Measurements from ENCODE around the gene MORN1.

MORN1 gene

GRCh38 chr1:2289607-2290006 lies 101.7 kb downstream of the MORN1 start:
- Histone ChIP-seq H3K27me3 (replicated peaks) (no peaks in the 10 kb centered on the region), H3K36me3 (replicated peaks) (no peaks in the 10 kb centered on the region), H3K27ac (no peak overlapping the region), H3K4me3 (ENCODE audit: low read depth, low read length) (no peak overlapping the region)
- in situ Hi-C loops (cut with HindIII; ENCODE audit: low pct_ligation_motif_present, low sequenced_read_pairs), result no loop called here
- no peak for DNase-seq
- TF ChIP-seq, protein P1, sequence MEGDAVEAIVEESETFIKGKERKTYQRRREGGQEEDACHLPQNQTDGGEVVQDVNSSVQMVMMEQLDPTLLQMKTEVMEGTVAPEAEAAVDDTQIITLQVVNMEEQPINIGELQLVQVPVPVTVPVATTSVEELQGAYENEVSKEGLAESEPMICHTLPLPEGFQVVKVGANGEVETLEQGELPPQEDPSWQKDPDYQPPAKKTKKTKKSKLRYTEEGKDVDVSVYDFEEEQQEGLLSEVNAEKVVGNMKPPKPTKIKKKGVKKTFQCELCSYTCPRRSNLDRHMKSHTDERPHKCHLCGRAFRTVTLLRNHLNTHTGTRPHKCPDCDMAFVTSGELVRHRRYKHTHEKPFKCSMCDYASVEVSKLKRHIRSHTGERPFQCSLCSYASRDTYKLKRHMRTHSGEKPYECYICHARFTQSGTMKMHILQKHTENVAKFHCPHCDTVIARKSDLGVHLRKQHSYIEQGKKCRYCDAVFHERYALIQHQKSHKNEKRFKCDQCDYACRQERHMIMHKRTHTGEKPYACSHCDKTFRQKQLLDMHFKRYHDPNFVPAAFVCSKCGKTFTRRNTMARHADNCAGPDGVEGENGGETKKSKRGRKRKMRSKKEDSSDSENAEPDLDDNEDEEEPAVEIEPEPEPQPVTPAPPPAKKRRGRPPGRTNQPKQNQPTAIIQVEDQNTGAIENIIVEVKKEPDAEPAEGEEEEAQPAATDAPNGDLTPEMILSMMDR (IDR thresholded peaks at IDR 0.05; ENCODE audit: low read depth, low read length, missing control alignments), result no peak

- in situ Hi-C loops (cut with HindIII; ENCODE audit: low pct_ligation_motif_present, low sequenced_read_pairs), result no loop called here
- no peak overlapping the region for H3K27ac ChIP-seq
- TF ChIP-seq, protein P1 (IDR thresholded peaks at IDR 0.05; ENCODE audit: low read depth, low read length, missing control alignments), result no peak
Measured at GRCh38 chr1:2288816-2289536, 102.4 kb downstream of the MORN1 start.

DNA sequence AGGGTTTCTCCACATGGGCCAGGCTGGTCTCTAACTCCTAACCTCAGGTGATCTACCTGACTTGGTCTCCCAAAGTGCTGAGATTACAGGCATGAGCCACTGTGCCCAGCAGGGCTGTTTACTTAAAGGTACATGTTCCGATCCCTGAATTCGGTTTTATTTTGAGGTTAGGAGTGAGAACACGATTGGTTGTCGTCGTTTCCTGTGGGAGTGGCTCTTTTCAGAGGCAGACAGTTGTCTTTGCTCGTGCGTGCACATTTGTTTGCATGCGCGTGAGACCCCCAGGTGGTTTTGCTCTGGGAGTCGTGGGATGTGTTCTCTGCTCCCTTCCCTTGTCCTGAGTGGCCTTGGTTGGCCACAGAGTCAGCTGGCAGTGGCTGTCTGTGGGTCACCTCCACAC lies 103.0 kb downstream of the MORN1 start:
- TF ChIP-seq, protein P1 (IDR thresholded peaks at IDR 0.05; ENCODE audit: low read depth, low read length, missing control alignments), result no peak
- no peaks in the 10 kb centered on the region for H3K36me3 ChIP-seq (replicated peaks)
- in situ Hi-C loops (cut with HindIII; ENCODE audit: low pct_ligation_motif_present, low sequenced_read_pairs), result no loop called here
- H3K4me3 ChIP-seq (ENCODE audit: low read depth, low read length), result no peak overlapping the region
- DNase-seq, result no peak
- H3K27me3 ChIP-seq (replicated peaks), result no peaks in the 10 kb centered on the region
- H3K27ac ChIP-seq, result no peak overlapping the region

More at GRCh38 chr1:2288816-2289536, 102.4 kb downstream of the MORN1 start:
- DNase-seq, result no peak
- Histone ChIP-seq H3K27me3 (replicated peaks) (no peaks in the 10 kb centered on the region), H3K36me3 (replicated peaks) (no peaks in the 10 kb centered on the region), H3K4me3 (ENCODE audit: low read depth, low read length) (no peak overlapping the region)

DNA sequence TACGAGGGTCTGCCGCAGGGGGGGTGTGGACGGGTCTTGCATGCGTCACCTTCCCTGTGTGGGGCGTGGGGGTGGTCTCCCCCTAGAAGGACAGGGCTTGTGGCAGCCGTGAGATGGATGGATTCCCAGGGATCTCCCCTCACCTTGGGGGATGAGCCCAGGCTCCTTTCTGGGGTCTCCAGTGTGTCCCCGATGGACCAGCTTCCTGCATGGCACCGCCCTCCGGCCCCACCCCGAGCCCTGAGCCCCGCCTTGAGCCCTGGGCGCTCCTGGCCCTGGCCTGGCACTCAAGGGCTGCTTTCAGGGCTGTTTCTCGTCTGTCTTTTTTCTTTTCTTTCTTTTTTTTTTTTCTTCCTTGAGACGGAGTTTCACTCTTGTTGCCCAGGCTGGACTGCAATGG lies 103.7 kb downstream of the MORN1 start:
- no peak overlapping the region for H3K27ac ChIP-seq
- H3K27me3 ChIP-seq (replicated peaks), result no peaks in the 10 kb centered on the region
- in situ Hi-C loops (cut with HindIII; ENCODE audit: low pct_ligation_motif_present, low sequenced_read_pairs), result no loop called here
- peaks cover 3% of the 10 kb centered on the region for H3K36me3 ChIP-seq (replicated peaks)
- no peak overlapping the region for H3K4me3 ChIP-seq (ENCODE audit: low read depth, low read length)
- TF ChIP-seq, protein P1 (IDR thresholded peaks at IDR 0.05; ENCODE audit: low read depth, low read length, missing control alignments), result no peak
- no peak for DNase-seq

- no peaks in the 10 kb centered on the region for H3K27me3 ChIP-seq (replicated peaks)
- H3K27ac ChIP-seq, result no peak overlapping the region
- TF ChIP-seq, protein P1 (IDR thresholded peaks at IDR 0.05; ENCODE audit: low read depth, low read length, missing control alignments), result no peak
- DNase-seq, result no peak
- in situ Hi-C loops (cut with HindIII; ENCODE audit: low pct_ligation_motif_present, low sequenced_read_pairs), result no loop called here
- H3K36me3 ChIP-seq (replicated peaks), result peaks cover 5% of the 10 kb centered on the region
- H3K4me3 ChIP-seq (ENCODE audit: low read depth, low read length), result no peak overlapping the region
Measured at GRCh38 chr1:2286923-2287322, 104.4 kb downstream of the MORN1 start.

DNA sequence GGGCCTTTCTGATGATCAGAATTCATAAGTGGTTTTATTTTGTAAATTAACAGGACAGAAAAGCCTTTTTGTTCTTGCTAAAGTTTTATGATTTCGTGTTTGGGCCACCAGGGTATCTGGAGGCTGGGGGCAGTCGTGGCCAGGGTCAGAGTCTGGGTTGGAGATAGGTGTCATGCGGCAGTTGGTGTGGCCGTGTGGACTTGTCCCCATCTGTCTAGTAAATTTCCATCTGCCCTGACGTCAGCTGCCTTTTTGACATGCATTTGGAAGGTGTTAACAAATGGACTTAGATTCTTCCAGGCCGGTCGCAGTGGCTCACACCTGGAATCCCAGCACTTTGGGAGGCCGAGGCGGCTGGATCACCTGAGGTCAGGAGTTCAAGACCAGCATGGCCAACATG lies 106.4 kb downstream of the MORN1 start:
- DNase-seq, result no peak
- Histone ChIP-seq H3K4me3 (ENCODE audit: low read depth, low read length) (no peak overlapping the region), H3K27me3 (replicated peaks) (no peaks in the 10 kb centered on the region), H3K36me3 (replicated peaks) (peaks cover 5% of the 10 kb centered on the region), H3K27ac (no peak overlapping the region)
- TF ChIP-seq, protein P1 (IDR thresholded peaks at IDR 0.05; ENCODE audit: low read depth, low read length, missing control alignments), result no peak
- in situ Hi-C loops (cut with HindIII; ENCODE audit: low pct_ligation_motif_present, low sequenced_read_pairs), result no loop called here
